ENCODE data around the gene LENG1.
A peak's percentile ranks its signal among the peaks of the same experiment; 100 is the strongest.
"Not testable (repeated sequence)": the region's sequence is repeated elsewhere in the genome, so short reads cannot be mapped to it uniquely, and the experiment has no call there.

LENG1 gene

DNA sequence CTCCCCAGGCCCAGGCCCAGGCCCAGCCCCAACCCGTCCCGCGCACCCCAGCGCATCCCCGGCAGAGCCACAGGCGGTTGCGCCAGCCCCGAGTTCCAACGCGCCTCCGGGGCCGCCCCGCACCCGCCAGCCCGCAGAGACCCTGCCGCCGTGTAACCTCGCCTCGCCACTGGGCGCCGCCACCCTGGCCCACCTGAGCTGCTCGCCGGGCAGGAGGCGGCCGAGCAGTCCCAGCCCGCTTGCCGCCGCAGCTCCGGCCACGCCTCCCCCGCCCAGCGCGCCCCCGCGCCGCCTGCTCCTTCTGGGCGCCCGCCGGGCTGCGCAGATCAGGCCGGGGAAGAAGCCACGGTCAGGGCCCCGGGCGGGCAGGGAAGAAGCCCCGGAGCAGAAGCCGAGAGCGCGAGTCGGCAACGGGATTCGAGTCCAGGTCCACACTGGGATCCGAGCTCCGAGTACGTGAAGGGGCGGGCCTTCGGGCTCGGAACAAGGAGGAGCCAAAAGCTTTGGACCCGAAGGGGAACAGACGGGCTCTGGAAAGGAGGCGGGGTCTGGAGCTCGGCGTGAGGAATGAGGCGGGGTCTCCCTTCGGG lies 29.7 kb upstream of the LENG1 start, which contains the start of gene MBOAT7:
MBOAT7 (minus strand) TSS at position 436 of the 590 bp plus-strand sequence. CDS start 1,072 bp downstream, outside the sequence.
- DNase-seq = peak; percentile 27

DNA sequence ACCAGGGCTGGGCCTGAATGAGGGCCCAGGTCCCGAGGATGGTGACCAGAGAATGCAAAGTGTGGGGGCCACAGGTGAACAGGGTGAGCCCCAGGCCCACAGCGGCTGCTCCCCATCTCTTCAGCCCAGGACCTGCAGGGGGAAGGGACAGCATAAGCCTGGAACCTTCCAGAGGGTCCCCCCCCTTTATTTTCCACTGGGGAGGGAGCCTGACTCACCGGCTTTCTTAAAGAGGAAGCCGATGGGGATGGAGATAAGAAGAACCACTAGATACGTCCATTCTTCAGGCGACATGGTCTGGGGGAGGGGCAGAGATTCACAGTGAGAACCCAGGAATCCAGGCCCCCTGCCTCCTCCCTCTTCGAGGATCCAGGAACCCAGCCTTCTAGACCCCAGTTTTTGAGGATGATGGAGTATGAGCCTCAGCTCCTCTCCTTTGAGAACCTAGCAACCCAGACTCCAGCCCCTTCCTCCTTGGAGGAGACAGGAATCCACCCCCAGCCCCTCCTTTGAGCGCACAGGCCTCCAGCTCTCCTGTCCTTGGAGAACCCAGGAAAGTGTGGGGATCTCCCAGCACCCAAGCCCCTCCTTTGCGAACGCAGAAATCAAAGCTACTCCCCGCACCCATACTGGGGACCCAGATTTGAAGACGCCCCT lies 28.8 kb upstream of the LENG1 start:
- DNase-seq = peak; percentile 68

DNA sequence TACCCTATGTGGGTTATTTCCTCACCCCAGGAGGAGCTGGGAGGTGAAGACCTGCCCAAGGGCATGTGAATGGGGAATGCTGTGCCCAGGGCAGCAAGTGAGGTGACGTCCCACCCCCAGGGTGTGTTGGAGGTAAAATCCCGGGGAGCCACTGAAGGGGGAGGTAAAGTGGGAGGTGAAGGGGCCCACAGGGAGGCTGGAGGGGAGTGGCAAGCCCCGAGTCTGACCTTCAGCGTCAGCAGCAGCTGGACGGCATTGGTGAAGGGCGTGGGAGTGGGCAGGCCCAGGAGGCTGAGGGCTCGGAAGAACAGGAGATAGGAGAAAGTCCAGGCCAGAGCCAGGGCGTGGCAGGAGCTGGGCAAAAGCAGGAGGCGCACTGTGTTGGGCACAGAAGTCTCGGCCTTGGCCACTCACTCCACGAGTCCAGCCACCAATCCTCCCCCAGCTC lies 27.4 kb upstream of the LENG1 start:
- no peak for DNase-seq

DNA sequence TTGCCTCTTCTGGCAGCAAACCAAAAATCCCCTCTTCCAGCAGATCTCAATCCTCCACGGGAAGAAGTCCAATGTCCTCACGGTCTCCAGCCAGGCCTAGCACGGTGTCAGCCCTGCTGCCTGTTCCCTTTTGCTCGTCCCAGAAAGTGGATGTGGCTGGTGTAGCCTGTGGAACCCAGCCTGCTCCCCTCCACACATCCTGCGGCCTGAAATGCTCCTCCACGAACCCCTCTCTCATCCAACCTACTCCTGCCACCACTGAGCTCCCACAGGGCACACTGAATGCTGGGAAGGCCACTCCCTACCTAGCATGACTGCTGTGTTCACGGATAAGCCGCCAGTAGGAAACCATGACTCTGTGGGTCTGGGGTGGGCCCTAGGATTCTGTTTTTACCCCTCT lies 26.8 kb upstream of the LENG1 start:
- DNase-seq = no peak

DNA sequence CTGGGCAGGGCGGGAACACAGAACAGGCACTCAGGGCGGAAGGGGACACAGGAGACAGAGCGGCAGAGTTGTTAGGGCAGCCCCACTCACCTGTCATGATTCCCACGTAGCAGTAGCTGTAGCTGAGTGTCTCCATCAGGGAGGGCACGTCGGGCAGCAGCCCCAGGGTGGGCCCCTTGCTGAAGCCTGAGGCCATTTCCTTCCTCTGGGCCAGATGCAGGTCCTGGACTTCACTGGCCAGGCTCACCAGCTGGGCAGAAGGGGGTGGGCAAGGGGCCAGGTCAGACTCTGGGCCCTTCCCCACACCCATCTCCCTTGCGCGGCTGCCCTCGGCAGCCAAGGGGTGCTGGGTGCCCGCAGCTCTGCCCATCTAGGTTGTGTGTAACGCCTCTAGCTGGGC lies 23.9 kb upstream of the LENG1 start:
- no peak for DNase-seq

DNA sequence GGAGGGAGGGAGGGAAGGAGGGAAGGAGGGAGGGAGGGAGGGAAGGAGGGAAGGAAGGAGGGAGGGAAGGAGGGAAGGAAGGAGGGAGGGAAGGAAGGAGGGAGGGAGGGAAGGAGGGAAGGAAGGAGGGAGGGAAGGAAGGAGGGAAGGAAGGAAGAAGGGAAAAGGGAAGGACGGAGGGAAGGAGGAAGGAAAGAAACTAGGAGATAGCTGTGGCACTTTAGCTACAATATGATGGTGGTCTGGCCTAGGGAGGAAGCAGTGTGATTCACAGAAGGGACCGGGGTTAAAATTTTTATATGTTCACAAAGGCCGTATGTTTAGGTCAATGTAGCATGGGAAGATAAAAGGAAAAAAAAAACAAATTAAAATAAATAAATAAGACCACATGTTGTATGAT lies 22.4 kb upstream of the LENG1 start:
- not testable (repeated sequence) for DNase-seq

DNA sequence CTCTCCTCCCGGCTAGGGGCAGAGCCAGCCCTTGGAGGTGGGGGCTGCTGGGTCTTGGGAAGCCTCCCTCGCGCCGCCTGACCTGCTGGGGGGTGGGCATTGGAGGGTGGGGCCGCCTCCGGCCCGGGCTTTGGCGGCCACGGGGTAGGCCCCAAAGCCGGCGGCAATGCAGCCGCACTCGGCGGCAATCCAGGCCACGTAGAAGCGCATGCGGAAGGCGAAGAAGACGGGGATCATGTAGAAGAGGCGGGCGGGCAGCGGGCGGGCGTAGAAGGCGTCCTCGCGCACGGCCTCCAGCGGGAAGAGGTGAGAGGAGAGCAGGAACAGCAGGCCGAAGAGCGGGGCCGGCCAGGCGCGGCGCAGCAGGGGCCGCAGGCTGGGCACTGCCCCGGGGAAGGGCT lies 21.2 kb upstream of the LENG1 start:
- DNase-seq = no peak

DNA sequence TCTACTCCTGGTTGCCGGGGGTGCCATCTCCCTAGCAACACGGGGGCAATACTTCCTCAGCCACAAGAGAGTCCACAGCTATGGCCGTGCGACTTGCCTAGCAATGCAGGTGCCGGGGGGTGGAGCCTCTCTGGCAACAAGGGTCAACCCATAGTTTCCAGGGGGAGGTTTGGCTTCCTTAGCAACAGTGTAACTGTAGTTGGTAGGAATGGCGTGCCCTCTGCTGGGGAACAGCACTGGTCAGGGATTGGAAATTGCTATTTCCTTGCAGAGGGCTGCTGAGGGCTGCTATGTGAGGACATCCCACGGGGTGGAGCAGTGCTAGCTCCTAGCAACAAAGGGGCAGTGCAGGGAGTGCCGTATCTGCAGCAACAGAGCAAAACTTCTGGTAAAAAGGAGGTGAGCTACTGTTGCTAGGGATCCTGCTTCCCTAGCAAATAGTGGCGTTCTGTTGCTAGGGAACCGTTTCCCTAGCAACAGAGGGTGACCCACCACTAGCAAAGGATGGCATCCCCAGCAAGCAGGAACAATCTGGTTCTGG lies 20.5 kb upstream of the LENG1 start:
- no peak for DNase-seq

DNA sequence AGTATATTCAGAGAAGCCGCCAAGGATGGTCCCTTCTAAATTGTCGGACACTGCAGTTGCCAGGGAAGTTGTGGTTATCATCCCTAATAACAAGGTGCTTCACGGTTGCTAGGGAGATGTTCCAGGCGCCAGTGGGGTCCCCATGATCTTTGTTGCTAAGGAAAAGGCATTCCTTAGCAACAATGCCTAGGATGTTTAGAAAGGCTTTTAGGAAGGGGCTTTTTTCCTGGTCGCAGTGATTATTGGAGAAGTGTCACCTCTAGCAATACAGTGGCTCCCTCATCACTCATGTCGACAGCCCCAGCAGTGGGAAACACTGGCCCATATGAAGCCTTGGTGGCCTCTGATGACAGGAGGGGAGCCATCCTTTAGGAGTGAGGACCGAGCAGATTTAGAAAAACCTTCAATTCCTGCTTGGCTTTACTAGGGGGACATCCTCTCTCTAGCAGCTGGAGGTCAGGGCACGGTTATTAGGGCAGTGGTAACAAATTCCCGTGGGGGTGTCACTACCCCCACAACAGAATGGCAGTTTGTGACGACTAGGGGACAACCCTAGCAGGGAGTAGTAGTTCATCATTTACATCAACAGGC lies 19.8 kb upstream of the LENG1 start:
- no peak for DNase-seq

DNA sequence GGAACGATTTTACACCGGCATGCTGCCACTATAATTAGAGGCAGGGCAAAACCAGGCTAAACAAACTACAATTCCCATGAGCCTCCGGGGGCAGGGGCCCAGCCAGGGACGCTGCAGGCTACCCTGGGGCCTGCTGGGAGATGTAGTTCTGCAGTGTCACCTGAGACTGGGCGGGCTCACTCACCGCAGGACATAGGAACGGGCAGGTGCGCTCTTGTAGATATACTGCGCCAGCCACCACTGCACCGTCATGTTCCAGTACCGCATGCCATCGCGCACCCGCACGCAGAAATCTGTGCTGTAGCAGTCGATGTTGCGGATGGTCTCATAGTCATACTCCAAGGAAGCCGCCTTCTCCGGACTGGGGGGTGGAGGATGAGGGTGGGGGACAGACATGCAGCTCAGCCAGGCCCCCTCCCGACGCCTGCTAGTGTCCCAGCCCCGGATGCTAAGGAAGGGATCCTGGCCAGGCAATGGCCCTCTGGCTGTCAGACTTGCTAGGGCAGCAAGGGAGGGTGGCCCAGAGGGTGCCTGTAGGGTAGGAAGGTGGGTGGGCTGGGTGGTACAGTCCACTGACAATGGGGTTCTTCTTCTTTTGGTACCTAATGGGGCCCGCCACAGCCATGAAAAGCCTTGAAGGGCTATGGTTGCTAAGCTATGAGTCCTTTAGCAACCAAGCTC lies 19.2 kb upstream of the LENG1 start:
- DNase-seq = no peak

DNA sequence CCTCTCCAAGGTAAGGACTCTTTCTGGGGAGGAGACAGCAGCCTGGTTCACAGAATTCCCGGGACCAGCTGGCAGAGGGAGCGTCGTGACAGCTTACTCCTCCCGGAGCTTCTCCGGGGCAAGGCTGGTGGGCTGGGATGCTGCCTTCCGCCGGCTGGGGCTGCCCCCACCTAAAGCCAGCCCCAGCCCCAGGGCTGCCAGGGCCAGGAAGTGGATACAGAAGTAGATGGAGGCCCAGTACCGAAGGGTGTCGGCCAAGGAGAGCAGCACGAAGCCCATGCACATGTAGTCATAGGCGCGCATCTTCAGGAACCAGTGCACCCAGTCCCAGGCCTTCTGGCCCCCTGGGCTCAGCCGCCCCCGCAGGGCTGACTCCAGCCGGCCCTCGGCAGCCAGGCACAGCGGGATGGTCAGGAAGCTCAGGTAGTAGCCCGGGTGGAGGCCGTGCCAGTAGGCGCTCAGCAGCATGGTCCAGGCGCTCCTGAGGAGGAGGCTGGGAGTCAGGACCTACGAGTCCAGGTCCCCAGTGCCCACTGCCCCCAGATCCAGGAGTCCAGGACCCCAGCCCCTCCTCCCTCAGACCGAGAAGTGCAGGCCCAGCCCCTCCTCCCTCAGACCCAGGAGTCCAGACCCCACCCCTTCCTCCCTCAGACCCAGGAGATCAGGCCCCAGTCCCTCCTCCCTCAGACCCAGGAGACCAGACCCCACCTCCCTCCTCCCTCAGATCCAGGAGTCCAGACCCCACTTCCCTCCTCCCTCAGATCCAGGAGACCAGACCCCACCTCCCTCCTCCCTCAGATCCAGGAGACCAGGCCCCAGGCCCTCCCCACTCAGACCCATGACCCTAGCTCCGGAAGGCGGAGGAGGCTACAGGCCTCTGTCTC lies 14.7 kb upstream of the LENG1 start:
- no peak for DNase-seq

DNA sequence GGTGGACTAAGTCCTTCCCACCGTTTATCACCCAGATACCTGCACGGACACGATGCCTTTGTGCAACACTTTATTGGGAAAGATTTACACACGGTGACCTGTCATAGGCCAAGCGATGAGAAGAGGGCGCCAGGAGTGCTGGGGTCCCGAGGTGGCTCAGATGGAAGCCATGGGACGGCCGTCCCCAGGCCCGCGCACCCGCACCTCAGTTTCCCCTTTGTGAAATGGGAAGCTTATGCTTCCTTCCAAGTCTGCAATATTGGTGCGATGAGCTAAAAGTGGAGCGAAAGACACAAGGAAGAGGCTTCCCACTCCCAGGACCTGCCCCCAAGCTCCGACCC lies 13.8 kb upstream of the LENG1 start:
- no peak for DNase-seq

DNA sequence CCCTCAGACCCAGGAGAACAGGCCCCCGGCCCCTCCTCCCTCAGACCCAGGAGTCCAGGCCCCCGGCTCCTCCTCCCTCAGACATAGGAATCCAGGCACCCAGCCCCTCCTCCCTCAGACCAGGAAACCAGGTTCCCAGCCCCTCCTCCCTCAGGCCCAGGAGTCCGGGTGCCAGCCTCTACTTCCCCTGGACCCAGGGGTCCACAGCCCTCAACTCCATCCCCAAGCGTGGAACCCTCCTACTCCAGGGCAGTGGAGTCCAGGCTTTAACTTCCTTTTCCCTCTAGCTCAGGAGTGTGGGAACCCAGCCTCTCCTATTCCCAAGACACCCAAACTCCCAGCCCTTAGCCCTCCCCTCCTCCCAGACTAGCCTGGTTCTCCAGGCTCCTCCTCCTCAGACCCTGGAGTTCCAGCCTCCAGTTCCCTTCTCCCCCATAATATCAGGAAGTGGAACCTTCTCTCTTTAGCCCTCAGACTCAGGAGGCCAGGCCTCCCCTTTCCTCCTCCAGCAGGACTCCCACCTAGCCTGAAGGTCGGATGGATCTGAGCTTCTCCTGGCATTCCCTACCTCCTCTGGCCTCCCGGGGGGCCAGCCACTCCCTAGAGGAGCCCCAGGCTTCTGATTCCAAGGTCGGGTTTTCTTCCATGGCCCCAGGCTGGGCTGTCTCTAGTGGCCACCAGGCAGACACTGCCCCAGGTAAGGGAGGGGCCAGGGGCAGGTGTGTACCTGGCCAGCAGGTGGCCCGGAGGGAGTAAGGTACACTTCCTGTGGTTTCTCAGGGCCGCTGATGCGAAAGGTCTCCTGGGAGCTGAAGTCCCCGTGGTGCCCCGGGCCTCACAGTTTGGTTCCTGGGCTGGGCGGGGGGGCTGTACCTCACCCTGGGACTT lies 13.2 kb upstream of the LENG1 start, which contains the start of gene TMC4:
TMC4 (minus strand) TSS at position 690 of the 888 bp plus-strand sequence; CDS start at position 647, 43 bp downstream.
- DNase-seq = no peak

DNA sequence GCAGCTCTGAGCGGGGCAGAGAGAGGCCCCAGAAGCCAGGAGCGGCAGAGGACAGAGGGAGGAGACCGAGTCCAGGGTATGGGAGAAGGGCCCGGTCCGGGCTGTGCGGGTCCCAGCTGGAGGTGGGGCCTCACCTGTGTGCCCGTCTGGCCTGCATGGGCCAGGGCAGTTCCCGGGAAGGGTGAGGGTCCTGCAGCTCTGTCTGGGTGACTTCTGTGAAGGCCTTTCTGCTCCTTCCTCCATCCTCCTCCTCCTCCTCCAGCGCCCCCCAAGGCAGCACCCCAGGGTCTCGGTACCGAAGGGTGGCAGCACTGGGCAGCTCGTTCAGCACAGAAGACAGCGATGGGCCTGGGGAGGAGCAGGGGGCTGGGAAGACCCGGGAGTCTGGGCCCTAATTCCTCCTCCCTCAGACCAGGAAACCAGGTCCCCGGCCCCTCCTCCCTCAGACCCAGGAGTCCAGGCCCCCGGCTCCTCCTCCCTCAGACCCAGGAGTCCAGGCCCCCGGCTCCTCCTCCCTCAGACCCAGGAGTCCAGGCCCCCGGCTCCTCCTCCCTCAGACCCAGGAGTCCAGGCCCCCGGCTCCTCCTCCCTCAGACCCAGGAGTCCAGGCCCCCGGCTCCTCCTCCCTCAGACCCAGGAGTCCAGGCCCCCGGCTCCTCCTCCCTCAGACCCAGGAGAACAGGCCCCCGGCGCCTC lies 12.4 kb upstream of the LENG1 start:
- not testable (repeated sequence) for DNase-seq

DNA sequence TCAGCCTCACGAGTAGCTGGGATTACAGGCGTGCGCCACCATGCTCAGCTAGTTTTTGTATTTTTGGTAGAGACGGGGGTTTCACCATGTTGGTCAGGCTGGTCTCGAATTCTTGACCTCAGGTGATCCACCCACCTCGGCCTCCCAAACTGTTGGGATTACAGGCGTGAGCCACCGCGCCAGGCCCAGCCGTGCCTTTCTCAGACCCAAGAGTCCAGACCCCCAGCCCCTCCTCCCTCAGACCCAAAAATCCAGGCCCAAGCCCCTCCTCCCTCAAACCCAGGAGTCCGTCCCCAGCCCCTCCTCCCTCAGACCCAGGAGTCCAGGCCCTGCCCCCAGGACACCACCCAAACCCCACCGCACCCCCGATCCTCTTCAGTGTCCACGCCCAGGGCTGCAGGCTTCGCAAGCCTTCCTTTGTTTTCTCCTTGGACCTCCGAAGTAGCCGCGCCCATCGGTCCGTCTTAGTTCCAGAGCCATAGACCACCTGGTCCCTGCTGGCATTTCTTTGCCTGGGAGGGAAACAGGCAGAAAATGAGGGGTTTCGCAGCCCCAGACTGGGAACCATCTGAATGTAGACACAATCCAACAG lies 9.7 kb upstream of the LENG1 start:
- no peak for DNase-seq

DNA sequence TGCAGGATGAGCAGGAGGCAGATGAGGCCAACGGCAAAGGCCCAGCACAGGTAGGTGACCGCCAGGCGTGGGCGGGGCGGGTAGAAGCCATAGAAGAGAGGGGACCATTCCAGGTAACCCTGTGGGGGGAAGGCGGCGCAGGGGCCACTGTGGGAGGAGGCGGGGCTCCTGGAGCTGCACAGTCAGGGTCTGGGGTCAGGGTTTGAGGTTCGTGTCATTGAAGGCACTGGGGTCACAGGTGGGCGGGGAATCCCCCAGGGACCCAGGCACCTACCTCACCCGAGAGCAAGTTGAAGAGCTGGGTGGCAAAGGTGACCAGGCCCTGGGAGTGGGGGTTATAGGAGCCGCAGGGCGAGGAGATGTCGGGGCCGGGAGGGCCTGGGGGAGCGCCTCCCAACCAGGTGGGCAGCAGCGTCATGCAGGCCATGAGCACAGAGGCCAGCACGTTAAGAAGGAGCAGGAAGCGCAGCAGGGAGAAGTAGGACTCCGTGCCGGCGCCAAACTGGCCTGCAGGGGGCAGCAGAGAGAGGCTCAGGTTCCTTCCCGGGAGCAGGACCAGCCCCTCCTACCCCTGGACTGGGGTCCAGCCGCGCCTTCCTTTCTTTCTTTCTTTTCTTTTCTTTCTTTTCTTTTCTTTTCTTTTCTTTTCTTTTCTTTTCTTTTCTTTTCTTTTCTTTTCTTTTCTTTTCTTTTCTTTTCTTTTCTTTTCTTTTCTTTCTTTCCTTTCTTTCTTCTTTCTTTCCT lies 8.8 kb upstream of the LENG1 start:
- peak; percentile 86 for DNase-seq

DNA sequence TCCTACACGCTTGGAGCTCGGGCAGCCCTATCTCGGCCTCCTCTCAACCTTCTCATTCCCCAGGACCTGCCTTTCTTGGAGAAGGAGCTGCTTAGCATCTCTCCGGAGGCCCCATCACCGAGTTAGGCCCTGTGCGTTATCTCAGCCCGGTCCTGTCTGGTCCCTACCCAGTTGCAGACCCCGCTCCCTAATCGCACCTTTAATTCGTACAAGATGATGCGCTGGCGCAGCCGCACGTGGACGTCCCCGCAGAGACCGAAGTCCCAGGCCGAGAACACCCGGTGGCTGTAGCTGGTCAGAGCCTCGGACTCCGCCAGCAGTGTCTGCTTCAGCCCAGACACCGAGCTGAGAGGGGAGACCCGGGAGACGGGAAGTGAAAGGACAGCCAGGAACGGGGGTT lies 5.7 kb upstream of the LENG1 start:
- no peak for DNase-seq

DNA sequence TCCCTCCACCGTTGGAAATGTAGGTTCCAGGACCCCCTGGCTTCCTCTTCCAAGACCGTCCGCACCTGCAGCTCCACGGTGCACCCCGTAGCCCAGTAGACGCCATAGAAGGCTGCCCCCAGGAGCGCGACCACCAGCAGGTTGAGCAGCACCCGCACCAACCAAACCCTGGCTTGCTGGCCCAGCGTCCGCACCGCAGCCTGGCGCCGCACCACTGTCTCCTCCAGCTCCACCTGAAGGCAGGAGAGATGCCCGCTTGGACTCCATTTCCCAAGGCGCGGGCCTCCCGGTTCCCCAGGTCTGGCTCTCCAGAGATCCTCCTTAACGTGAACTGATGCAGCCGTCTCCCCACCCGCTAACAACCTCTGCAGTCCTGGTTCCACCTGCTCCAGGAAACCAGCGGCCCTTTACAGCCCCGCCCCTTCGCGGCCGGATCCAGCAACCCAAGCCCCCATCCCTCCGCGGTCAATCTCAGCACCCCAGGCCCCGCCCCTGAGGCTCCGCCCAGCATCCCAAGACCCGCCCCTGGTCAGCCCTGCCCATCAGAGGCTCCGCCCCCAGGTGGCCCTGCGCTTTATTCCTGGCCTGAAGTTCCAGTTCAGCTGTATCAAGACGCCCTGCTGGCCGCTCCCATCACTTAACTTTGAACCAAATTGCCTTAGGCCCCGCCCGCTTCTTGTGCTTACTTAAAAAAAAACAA lies 5.0 kb upstream of the LENG1 start:
- DNase-seq = no peak

DNA sequence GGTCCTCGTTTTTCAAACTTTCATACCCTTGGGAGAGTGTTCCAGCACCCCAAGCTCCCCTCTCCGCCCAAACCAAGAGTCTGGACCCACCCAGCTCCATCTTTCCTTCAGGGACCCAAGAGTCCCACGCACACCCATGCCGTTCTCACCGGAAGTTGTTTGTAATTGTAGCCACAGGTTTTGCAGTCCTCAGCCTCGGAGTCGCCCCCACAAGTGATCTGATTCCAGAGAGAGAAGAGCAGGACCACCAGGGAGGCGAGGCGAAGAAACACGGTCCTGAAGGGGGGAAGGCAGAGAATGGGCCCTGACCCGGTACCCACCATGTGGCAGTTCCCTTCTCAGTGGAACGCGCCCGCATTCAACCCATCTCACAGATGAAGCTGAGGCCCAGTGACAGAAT lies 3.4 kb upstream of the LENG1 start:
- DNase-seq = no peak
